ENCODE measurements around the gene SLC38A10.

The SLC38A10 gene

DNA sequence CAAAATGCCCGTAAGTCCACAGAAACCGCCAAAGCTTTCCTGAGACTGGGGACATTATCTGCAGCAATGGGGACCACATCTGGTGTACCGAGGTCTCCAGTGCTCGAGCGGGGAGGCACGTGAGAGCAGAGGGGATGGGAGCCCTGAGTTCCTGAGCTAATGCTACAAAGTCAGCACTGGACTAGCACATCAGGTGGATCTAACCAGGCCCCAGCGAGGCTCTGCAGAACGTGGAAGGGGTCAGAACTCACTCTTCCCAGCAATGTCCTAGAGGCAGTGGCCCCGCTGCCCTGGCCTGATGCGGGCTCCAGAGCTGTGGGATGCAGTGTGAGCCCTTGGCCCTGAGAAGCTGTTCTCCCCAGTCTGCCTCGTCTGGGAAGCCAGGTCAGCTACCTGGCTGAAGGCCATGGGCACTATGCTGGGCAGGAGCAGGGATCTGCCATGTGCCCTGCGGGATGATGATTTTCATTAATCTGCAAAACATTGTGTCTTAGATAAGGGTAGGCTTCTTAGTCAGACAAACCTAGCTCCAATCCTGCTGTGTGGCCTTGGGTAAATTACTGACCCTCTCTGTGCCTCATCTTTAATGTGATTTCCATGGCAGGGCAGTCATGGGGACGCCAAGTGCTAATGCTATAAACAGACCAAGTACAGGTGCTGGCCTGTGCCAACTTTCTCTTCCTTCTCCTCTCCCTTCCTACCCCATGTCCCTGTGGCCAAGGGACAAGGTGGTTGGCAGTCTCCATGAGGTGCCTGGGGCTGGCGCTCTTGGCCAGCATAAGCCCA, 40.1 kb upstream of the SLC38A10 start:
- DNase-seq (ENCODE audit: low spot score) = no peak
- TF ChIP-seq, protein P1, sequence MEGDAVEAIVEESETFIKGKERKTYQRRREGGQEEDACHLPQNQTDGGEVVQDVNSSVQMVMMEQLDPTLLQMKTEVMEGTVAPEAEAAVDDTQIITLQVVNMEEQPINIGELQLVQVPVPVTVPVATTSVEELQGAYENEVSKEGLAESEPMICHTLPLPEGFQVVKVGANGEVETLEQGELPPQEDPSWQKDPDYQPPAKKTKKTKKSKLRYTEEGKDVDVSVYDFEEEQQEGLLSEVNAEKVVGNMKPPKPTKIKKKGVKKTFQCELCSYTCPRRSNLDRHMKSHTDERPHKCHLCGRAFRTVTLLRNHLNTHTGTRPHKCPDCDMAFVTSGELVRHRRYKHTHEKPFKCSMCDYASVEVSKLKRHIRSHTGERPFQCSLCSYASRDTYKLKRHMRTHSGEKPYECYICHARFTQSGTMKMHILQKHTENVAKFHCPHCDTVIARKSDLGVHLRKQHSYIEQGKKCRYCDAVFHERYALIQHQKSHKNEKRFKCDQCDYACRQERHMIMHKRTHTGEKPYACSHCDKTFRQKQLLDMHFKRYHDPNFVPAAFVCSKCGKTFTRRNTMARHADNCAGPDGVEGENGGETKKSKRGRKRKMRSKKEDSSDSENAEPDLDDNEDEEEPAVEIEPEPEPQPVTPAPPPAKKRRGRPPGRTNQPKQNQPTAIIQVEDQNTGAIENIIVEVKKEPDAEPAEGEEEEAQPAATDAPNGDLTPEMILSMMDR (IDR thresholded peaks at IDR 0.05; ENCODE audit: extremely low read depth, insufficient read depth, missing control alignments) = no peak
- in situ Hi-C loops (cut with MboI; ENCODE audit: low pct_unique_long_range_greater_than_20kb, low sequenced_read_pairs, unreplicated experiment) = no loop called here

DNA sequence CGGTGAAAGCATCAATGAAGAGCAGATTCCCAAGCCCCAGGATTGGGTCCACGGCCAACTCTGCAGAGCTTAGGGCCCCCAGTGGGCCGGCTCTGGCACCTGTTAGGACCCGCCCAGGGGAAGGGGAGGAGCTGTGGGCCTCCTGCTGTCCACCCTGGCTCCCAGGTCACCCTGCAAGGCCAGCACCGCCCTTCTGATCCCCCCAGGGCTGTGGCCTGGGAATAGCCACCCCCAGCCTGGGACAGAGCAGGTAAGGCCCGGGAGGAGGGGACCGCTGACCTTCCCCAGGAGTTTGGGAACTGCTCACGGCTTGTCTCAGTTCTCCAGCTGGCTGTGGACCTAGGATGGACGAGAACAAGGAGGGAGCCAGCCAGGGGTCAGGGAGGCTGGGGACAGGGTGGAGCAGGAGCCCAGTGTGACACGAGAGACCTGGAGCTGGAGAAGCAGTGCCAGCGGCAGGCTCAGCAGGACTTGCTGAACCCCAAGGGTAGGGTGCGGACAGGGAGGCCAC, 39.3 kb upstream of the SLC38A10 start:
- TF ChIP-seq, protein P1 (IDR thresholded peaks at IDR 0.05; ENCODE audit: extremely low read depth, insufficient read depth, missing control alignments) = no peak
- in situ Hi-C loops (cut with MboI; ENCODE audit: low pct_unique_long_range_greater_than_20kb, low sequenced_read_pairs, unreplicated experiment) = no loop called here
- no peak for DNase-seq (ENCODE audit: low spot score)

DNA sequence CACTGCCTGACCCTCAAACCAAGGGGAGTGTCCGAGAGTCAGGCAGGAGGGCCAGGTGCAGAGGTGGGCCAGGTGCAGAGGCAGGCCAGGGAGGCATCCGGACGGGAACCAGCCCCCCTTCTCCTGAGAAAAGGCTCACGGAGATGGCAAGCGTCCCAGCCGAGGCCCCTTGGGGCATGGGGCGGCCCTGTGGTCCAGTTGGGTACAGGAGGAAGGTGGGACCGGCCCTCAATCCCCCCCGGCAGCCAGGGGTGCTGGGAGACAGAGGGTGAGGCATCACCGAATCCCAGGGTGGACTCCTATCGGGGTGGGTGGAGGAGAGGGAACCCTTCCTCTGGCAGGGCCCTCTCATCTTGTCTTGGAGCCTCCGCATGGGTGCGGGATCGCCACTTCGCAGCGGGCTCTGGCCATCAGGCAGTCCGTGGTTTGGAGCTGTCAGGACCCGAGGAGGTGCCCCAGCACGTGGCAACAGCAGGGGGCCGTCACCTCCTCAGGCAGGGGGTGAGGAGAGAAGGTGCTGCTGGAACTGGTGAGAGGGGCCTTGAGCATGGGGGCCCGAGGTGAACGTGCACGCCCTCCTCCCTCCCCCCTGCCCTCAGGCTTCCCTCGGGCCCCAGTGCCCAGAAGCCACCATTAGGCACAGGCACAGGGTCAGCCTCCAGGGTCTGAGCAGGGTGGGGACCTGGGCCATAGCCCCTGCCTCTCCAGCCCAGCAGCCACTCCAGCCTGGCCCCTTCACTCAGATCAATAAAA, 38.7 kb upstream of the SLC38A10 start:
- in situ Hi-C loops (cut with MboI; ENCODE audit: low pct_unique_long_range_greater_than_20kb, low sequenced_read_pairs, unreplicated experiment) = no loop called here
- TF ChIP-seq, protein P1 (IDR thresholded peaks at IDR 0.05; ENCODE audit: extremely low read depth, insufficient read depth, missing control alignments) = no peak

DNA sequence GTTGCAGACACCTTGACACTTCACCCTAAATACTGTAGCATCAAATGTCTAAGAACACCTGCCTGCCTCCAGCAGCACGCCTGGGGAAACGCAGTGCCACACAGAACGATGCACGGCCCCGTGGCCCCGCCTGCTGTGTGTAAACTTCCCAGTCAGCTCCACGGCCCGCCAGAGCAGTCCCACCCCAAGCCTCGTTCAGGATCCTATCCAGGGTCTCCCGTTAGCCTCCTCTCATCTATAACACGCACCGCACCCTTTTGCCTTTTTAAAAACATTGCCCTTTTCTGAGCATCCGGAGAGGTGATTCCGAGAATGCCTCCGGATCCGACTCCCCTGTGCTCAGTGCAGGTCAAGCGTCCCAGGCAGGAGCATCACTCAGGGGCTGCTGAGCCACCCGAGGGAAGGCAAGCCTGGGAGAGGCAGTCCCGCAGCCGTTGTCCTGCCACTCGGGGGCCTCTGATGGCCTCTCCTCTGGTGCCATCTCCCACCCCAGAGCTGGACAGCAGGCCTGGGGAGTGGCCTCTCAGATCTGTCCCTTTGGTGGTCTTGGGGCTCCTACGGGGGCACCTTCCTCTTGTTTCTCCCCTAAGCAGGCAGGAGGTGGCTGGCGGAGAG, 37.9 kb upstream of the SLC38A10 start:
- TF ChIP-seq, protein P1 (IDR thresholded peaks at IDR 0.05; ENCODE audit: extremely low read depth, insufficient read depth, missing control alignments) = no peak
- no peak for DNase-seq (ENCODE audit: low spot score)
- in situ Hi-C loops (cut with MboI; ENCODE audit: low pct_unique_long_range_greater_than_20kb, low sequenced_read_pairs, unreplicated experiment) = no loop called here

More for the DNA sequence above, 38.7 kb upstream of the SLC38A10 start:
- no peak for DNase-seq (ENCODE audit: low spot score)

DNA sequence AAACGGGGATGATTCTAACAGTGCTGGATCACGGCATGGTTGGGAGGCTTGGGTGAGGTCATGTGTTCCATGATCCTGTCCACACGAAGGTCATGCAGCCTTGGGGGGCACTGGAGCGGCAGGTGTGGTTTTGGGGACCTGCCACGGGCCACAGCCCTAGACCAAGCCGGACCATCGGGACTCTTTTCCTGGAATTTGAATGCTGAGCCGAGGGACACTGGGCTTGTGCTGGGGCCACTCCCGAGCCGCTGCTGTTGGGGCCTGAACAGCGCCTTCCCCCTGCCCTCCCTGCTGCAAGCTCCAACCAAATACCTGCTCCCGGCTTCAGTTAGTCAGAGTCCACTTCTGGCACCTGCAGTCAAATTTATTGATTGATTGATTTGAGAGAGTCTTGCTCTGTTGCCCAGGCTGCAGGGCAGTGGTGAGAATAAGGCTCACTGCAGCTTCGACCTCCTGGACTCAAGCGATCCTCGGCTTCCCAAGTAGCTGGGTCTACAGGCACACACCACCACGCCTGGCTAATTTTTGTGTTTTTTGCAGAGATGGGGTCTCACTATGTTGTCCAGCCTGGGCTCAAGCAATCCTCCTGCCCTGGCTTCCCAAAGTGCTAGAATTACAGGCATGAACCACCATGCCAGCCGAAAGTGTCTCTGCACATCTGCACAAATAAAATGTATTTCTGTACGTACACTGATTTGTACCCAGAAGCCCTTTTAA, 37.2 kb upstream of the SLC38A10 start:
- TF ChIP-seq, protein P1 (IDR thresholded peaks at IDR 0.05; ENCODE audit: extremely low read depth, insufficient read depth, missing control alignments) = no peak

DNA sequence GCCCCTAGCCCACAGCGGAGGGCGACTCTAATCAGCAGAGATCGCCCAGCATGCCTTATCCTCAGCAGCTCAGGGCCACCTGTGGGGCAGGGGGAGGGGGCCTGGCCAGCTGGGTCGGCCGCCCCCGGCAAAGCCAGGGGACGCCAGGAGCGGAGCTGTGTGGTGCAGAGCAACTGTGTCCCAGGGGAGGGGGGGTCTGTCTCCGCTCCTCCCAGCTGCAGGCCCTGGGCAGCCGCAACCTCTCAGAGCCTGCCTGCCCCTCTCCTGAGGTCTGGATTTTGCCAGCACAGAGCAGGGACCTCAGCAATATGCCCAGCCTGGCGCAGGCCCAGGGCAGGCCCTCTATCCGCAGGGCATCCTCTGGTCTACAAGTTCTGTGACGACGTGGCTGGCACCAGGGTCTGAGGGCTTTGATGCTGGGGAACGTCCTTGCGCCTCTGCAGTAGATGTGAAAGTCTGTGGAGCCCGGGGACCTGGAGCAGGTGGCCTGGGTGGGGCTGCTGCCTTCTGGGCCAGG, 36.5 kb upstream of the SLC38A10 start:
- in situ Hi-C loops (cut with MboI; ENCODE audit: low pct_unique_long_range_greater_than_20kb, low sequenced_read_pairs, unreplicated experiment) = no loop called here
- TF ChIP-seq, protein P1 (IDR thresholded peaks at IDR 0.05; ENCODE audit: extremely low read depth, insufficient read depth, missing control alignments) = no peak
- DNase-seq (ENCODE audit: low spot score) = no peak

More for the DNA sequence above, 37.2 kb upstream of the SLC38A10 start:
- in situ Hi-C loops (cut with MboI; ENCODE audit: low pct_unique_long_range_greater_than_20kb, low sequenced_read_pairs, unreplicated experiment) = no loop called here
- DNase-seq (ENCODE audit: low spot score) = no peak
